H9 (cell line): ENCODE measurements around the gene KIF26B. TPM values are rescaled to one million over a fixed set of nuclear protein-coding genes. Genes with fewer than 3 reads are reported as not detected.

ENCODE experiments used
- DNase-seq: peaks from one replicate; pipeline ENCODE4 v3.0.0-alpha.2; 2017
- H2AFZ ChIP-seq: one replicate; pipeline ENCODE4 v1.6.1; 2013; ENCODE audit warnings: mild to moderate bottlenecking, low read length, control low read depth, moderate library complexity
- H2AK5ac ChIP-seq: 2 replicates; pipeline ENCODE4 v1.6.1; 2013; ENCODE audit warnings: low read length, control low read depth, mixed read lengths; ENCODE audit not compliant: insufficient read length
- H2BK120ac ChIP-seq: one replicate; pipeline ENCODE4 v1.6.1; 2013; ENCODE audit warnings: low read depth, mild to moderate bottlenecking, low read length, control low read depth, inconsistent platforms; ENCODE audit not compliant: poor library complexity, severe bottlenecking
- H2BK12ac ChIP-seq: 2 replicates; pipeline ENCODE4 v1.6.1; 2013; ENCODE audit warnings: low read length, control low read depth, mixed read lengths, low read depth; ENCODE audit not compliant: insufficient read length
- H2BK15ac ChIP-seq: 2 replicates; pipeline ENCODE4 v1.6.1; 2013; ENCODE audit warnings: low read depth, low read length, control low read depth
- H2BK20ac ChIP-seq: one replicate; pipeline ENCODE4 v1.6.1; 2013; ENCODE audit warnings: low read depth, mild to moderate bottlenecking, low read length, control low read depth, inconsistent platforms; ENCODE audit not compliant: poor library complexity, severe bottlenecking
- H2BK5ac ChIP-seq: 2 replicates; pipeline ENCODE4 v1.6.1; 2013; ENCODE audit warnings: low read length, control low read depth, mixed read lengths; ENCODE audit not compliant: insufficient read length
- H3K14ac ChIP-seq: 2 replicates; pipeline ENCODE4 v1.6.1; 2013; ENCODE audit warnings: low read length, control low read depth; ENCODE audit not compliant: insufficient read depth
- H3K18ac ChIP-seq: 2 replicates; pipeline ENCODE4 v1.6.1; 2013; ENCODE audit warnings: low read depth, mild to moderate bottlenecking, mixed read lengths, low read length, control low read depth; ENCODE audit not compliant: insufficient read length
- H3K23ac ChIP-seq: 2 replicates; pipeline ENCODE4 v1.6.1; 2013; ENCODE audit warnings: low read length, control low read depth, mixed read lengths, low read depth; ENCODE audit not compliant: insufficient read length
- H3K23me2 ChIP-seq: 2 replicates; pipeline ENCODE4 v1.6.1; 2013; ENCODE audit warnings: low read depth, mild to moderate bottlenecking, mixed read lengths, low read length, control low read depth; ENCODE audit not compliant: insufficient read length, poor library complexity, severe bottlenecking
- H3K27ac ChIP-seq: 2 replicates; pipeline ENCODE4 v1.5.1; 2013; ENCODE audit warnings: low read length, control low read depth, mixed read lengths, low read depth; ENCODE audit not compliant: insufficient read length
- H3K27me3 ChIP-seq: 2 replicates; pipeline ENCODE4 v1.6.1; 2013; ENCODE audit warnings: low read length, control low read depth, inconsistent platforms; ENCODE audit not compliant: insufficient read depth
- H3K4ac ChIP-seq: 2 replicates; pipeline ENCODE4 v1.6.1; 2013; ENCODE audit warnings: low read depth, mild to moderate bottlenecking, control low read depth, inconsistent platforms, low read length, moderate library complexity
- H3K4me1 ChIP-seq: 2 replicates; pipeline ENCODE4 v1.6.1; 2013; ENCODE audit warnings: low read length, control low read depth, inconsistent platforms; ENCODE audit not compliant: insufficient read depth
- H3K4me2 ChIP-seq: 2 replicates; pipeline ENCODE4 v1.6.1; 2013; ENCODE audit warnings: low read length, control low read depth, mixed read lengths; ENCODE audit not compliant: insufficient read length, insufficient read depth
- H3K56ac ChIP-seq: 2 replicates; pipeline ENCODE4 v1.6.1; 2013; ENCODE audit warnings: low read depth, mild to moderate bottlenecking, mixed read lengths, low read length, control low read depth; ENCODE audit not compliant: insufficient read length
- H3K79me1 ChIP-seq: 2 replicates; pipeline ENCODE4 v1.6.1; 2013; ENCODE audit warnings: low read depth, mild to moderate bottlenecking, moderate library complexity, low read length, control low read depth, inconsistent platforms; ENCODE audit not compliant: insufficient read depth, poor library complexity, severe bottlenecking
- H3K79me2 ChIP-seq: 2 replicates; pipeline ENCODE4 v1.6.1; 2013; ENCODE audit warnings: low read length, control low read depth, inconsistent platforms; ENCODE audit not compliant: insufficient read depth
- H3K9ac ChIP-seq: 2 replicates; pipeline ENCODE4 v1.6.1; 2013; ENCODE audit warnings: low read length, control low read depth, mixed read lengths; ENCODE audit not compliant: insufficient read length; ENCODE audit errors: extremely low read depth
- H3K9me3 ChIP-seq: one replicate; pipeline ENCODE4 v1.6.1; 2013; ENCODE audit warnings: low read depth, low read length, inconsistent platforms; ENCODE audit not compliant: control insufficient read depth
- H3T11ph ChIP-seq: one replicate; pipeline ENCODE4 v1.6.1; 2013; ENCODE audit warnings: mild to moderate bottlenecking, low read length, control low read depth, inconsistent platforms
- H4K20me1 ChIP-seq: one replicate; pipeline ENCODE4 v1.6.1; 2013; ENCODE audit not compliant: control insufficient read depth, insufficient read length, insufficient read depth
- H4K5ac ChIP-seq: 2 replicates; pipeline ENCODE4 v1.6.1; 2013; ENCODE audit warnings: low read depth, mild to moderate bottlenecking, mixed read lengths, low read length, control low read depth; ENCODE audit not compliant: insufficient read length
- H4K8ac ChIP-seq: replicated peaks from 2 replicates; pipeline ENCODE4 v1.6.1; 2013; ENCODE audit warnings: low read length, control low read depth, mixed read lengths, low read depth; ENCODE audit not compliant: insufficient read length
- H4K91ac ChIP-seq: 2 replicates; pipeline ENCODE4 v1.6.1; 2013; ENCODE audit warnings: low read depth, mild to moderate bottlenecking, moderate library complexity, mixed read lengths, low read length, control low read depth; ENCODE audit not compliant: insufficient read length
- H3K27ac Mint-ChIP-seq, 3 experiments: 2 replicates in 2 of 3; 3 replicates in 1 of 3; pipeline ENCODE4 v1.8.0; 2020 to 2021; ENCODE audit warnings: mixed read lengths in 3 of 3, mild to moderate bottlenecking in 1 of 3, moderate library complexity in 1 of 3
- H3K27me3 Mint-ChIP-seq: 2 replicates; pipeline ENCODE4 v1.8.0; 2021; ENCODE audit warnings: low read depth, mild to moderate bottlenecking, moderate library complexity, mixed read lengths
- H3K36me3 Mint-ChIP-seq, 3 experiments: 2 replicates in 2 of 3; 3 replicates in 1 of 3; pipeline ENCODE4 v1.8.0; 2020 to 2021; ENCODE audit warnings: low read depth in 3 of 3, mixed read lengths in 3 of 3; ENCODE audit not compliant: insufficient read depth in 1 of 3
- H3K4me1 Mint-ChIP-seq, 2 experiments: 2 replicates each; pipeline ENCODE4 v1.8.0; 2020; ENCODE audit warnings: mixed read lengths in 2 of 2
- H3K4me3 Mint-ChIP-seq, 2 experiments: 2 replicates in 1 of 2; 3 replicates in 1 of 2; pipeline ENCODE4 v1.8.0; 2020 to 2021; ENCODE audit warnings: mild to moderate bottlenecking in 2 of 2, mixed read lengths in 2 of 2, moderate library complexity in 1 of 2
- H3K9me3 Mint-ChIP-seq, 2 experiments: 2 replicates in 1 of 2; 3 replicates in 1 of 2; pipeline ENCODE4 v1.8.0; 2020; ENCODE audit warnings: mild to moderate bottlenecking in 2 of 2, mixed read lengths in 2 of 2, moderate library complexity in 1 of 2
- CTCF ChIP-seq: fragments of 200-600 bp; sonication (generic); conservative IDR thresholded peaks from 3 replicates; pipeline ENCODE4 v1.8.0; 2021; ENCODE audit warnings: antibody characterized with exemption, mild to moderate bottlenecking
- WGBS: extraction: QIAGEN DNeasy Blood & Tissue Kit; methylation state at CpG from one replicate; pipeline ENCODE4 v1.1.7; 2013; ENCODE audit warnings: missing lambda C conversion rate, low lambda C conversion rate, mixed read lengths; ENCODE audit not compliant: insufficient read length; ENCODE audit errors: extremely low coverage; 5-methylcytosine and 5-hydroxymethylcytosine counted together
- total RNA-seq: library from RNA; stranded (reverse); gene quantifications from 2 replicates; pipeline ENCODE4 v1.2.1, GENCODE V29; 2021

Gene KIF26B
- total RNA-seq, 1 experiment from 2014 or later, result 0.13 TPM

GRCh38 chr1:245457562-245457961 lies 302.8 kb downstream of the KIF26B start:
- no peaks in the 10 kb centered on the region for H3K27me3 ChIP-seq
- no peak overlapping the region for H2BK5ac ChIP-seq
- H2AFZ ChIP-seq, result no peak overlapping the region
- no peak overlapping the region for H3K4me2 ChIP-seq
- no peak for TF ChIP-seq CTCF
- H4K91ac ChIP-seq, result no peak overlapping the region
- H3K4me3 Mint-ChIP-seq, result no peak overlapping the region
- no peaks in the 10 kb centered on the region for H3K79me2 ChIP-seq
- H2BK12ac ChIP-seq, result no peak overlapping the region
- H3K79me1 ChIP-seq, result no peaks in the 10 kb centered on the region
- no peaks in the 10 kb centered on the region for H4K20me1 ChIP-seq
- no peaks in the 10 kb centered on the region for H3K4me1 ChIP-seq
- H2BK15ac ChIP-seq, result no peak overlapping the region
- H3K14ac ChIP-seq, result no peak overlapping the region
- no peak overlapping the region for H3K27ac ChIP-seq
- H4K8ac ChIP-seq, result no peak overlapping the region
- DNase-seq, result no peak
- H3T11ph ChIP-seq, result no peak overlapping the region
- no peaks in the 10 kb centered on the region for H3K36me3 Mint-ChIP-seq
- no peak overlapping the region for H2AK5ac ChIP-seq
- no peak overlapping the region for H3K9ac ChIP-seq
- no peaks in the 10 kb centered on the region for H3K23me2 ChIP-seq
- H4K5ac ChIP-seq, result no peak overlapping the region
- no peak overlapping the region for H3K18ac ChIP-seq
- H3K23ac ChIP-seq, result no peak overlapping the region
- no CpG with 5 or more reads among the region's 1 CpG for WGBS
- no peak overlapping the region for H3K27ac Mint-ChIP-seq
- H3K9me3 ChIP-seq, result no peaks in the 10 kb centered on the region
- no peak overlapping the region for H2BK120ac ChIP-seq
- peaks cover 11% of the 10 kb centered on the region in 2 experiments for H3K4me1 Mint-ChIP-seq
- H3K27me3 Mint-ChIP-seq, result no peaks in the 10 kb centered on the region
- H3K56ac ChIP-seq, result no peak overlapping the region
- H3K9me3 Mint-ChIP-seq, result peaks cover 0 to 3% of the 10 kb centered on the region in 2 experiments; a peak in 1 of 5 replicates
- H3K4ac ChIP-seq, result no peak overlapping the region
- H2BK20ac ChIP-seq, result no peak overlapping the region
